GM21390 (cell line): Measurements from ENCODE around the gene PPP1R12C.
"Not testable (repeated sequence)": the region's sequence is repeated elsewhere in the genome, so short reads cannot be mapped to it uniquely, and the experiment has no call there.

ENCODE experiments used
- ATAC-seq: cut with Tn5 transposase; IDR thresholded peaks from one replicate; pipeline ENCODE4 v1.9.1; 2021; ENCODE audit not compliant: unreplicated experiment

PPP1R12C gene

DNA sequence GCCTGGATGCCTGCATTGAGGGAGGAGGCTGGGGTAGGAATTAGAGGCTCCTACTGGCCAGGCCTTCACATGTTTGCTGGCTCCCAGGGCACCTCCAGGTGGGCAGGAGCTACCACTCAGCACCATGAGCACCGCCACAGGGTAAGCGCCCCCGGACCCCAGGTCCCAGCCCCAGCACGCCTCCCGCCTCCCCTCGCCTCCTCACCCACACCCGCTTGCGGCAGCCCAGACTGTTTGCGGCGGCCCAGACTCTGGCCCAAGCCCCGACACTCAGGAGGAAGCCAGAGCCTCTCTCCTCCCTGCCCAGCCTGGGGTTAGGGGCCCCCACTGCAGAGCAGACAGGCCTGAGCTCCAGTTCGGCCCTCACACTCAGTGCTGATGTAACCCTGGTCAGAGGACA is 41.1 kb downstream of the PPP1R12C start:
- no peak for ATAC-seq

- ATAC-seq, result no peak
Observed at GRCh38 chr19:55075371-55075998, 42.0 kb downstream of the PPP1R12C start, which contains the start of gene EPS8L1. Gene EPS8L1, plus strand, starts transcription at chr19:55075869. Its CDS starts 576 bp downstream, at chr19:55076445.

GRCh38 chr19:55071913-55072312 is 45.5 kb downstream of the PPP1R12C start:
- ATAC-seq, result no peak

DNA sequence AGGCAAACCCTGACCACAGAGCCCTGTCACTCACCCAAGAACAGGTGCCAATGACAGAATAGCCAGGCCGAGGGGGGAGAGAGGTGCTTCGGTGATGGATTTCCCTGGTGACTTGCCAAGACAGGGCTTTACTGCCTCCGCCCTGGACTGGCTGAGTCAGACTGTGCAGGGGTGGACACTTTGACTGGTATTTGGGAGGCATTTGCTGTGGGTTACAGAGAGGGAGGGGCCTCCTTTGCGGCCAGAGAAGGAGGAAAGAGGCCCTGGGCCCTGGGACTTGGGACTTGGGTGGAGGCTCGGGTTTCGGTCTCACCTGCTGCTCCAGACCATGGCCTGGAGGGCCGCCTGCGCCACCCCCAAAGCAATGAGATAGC is 46.3 kb downstream of the PPP1R12C start:
- no peak for ATAC-seq

DNA sequence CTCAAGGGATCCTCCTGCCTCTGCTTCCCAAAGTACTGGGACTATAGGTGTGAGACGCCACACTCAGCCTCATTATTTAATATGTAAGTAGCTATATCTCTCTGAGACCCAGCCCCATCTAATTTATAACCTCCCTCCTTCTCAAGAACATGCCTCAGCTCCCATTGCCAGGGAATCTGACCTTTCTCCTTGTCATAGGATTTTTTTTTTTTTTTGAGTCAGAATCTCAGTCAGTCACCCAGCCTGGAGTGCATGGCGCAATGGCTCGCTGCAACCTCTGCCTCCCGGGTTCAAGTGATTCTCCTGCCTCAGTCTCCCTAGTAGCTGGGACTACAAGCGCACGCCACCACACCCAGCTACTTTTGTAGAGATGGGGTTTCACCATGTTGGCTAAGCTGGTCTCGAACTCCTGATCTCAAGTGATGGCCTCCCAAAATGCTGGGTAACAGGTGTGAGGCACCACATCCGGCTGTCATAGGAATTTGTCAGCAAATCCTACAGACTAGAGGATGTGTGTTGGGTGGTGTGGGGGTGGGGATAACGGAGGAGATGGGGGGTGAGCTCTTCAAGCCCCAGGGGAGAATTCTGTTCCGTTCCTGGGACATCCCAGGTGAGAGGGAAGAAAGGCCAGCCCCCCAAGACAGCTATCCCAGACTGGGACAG is 46.8 kb downstream of the PPP1R12C start:
- ATAC-seq, result no peak

GRCh38 chr19:55069865-55070197 is 47.6 kb downstream of the PPP1R12C start:
- no peak for ATAC-seq

GRCh38 chr19:55068950-55069864 is 48.2 kb downstream of the PPP1R12C start:
- no peak for ATAC-seq

- ATAC-seq, result no peak
Observed at GRCh38 chr19:55067869-55068268, 49.6 kb downstream of the PPP1R12C start.

DNA sequence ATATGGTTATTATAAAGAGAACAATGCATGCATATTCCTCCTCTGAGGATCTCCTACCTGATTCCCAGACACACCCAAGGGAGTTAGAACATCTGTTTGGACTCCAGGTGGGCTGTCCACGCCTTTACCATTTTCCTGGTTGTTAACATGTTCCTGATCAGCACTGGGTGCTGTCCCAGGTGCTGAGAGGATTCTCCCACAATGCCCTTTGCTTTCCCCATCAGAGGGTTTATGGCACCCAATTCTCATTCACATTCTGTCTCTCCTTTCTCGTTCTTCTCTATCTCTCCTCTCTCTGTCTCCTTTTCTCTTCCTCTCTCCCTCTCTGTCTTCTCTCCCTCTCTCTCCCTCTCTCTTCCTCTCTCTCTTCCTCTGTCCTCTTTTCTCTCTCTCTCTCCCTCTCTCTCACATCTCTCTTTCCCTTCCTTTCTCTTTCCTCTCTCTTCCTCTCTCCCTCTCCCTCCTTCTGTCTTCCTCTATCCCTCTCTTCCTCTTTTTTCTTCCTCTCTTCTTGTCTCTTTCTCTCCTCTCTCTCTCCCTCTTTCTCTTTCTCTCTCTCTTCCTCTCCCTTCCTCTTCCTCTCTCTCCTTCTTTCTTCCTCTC is 51.2 kb downstream of the PPP1R12C start:
- no peak for ATAC-seq

GRCh38 chr19:55065516-55065915 is 51.9 kb downstream of the PPP1R12C start:
- ATAC-seq, result not testable (repeated sequence)

- ATAC-seq, result no peak
Observed at GRCh38 chr19:55063492-55063843, 54.0 kb downstream of the PPP1R12C start.

DNA sequence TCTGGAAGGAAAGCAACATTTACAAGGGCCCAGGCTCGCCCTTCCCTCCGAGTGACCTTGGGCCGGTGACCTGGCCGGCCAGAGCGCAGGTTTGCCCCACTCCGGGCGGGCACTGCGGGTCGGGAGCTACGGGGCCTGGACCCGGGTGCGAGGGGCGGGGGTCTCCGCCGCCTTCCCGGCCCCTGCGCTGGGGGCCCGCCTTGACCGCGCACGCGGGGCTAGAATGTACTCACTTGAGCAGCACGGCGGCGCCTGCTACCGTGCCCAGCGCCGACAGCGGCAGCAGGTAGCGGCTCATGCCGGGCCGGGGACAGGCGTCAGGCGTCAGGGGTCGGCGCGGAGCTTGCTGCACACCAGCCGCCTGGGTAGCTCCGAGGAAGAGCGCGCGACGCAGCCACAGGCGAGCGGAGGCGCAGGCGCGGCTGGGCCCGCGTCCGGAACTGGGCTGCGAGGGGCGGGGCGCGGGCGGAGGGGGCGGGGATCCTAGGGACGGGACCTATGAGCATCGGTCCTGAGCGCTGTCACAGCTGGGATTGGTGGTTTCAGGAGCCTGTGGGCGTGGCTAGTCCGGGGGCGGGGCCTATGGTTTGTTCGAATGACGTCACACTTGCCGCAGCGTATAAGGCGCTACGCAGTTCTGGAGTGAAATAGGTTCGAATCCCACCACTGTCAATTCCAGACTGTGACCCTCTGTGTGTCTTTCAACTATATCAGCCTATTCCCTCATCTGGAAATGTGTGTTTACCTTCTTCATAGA is 54.5 kb downstream of the PPP1R12C start, which contains the start of gene RDH13:
Gene RDH13 (minus strand): TSS at position 414 of the 757 bp plus-strand sequence. CDS start 116 bp downstream, at position 298.
- peak; percentile 81 for ATAC-seq

- ATAC-seq, result not testable (repeated sequence)
Observed at GRCh38 chr19:55060287-55060686, 57.1 kb downstream of the PPP1R12C start.

DNA sequence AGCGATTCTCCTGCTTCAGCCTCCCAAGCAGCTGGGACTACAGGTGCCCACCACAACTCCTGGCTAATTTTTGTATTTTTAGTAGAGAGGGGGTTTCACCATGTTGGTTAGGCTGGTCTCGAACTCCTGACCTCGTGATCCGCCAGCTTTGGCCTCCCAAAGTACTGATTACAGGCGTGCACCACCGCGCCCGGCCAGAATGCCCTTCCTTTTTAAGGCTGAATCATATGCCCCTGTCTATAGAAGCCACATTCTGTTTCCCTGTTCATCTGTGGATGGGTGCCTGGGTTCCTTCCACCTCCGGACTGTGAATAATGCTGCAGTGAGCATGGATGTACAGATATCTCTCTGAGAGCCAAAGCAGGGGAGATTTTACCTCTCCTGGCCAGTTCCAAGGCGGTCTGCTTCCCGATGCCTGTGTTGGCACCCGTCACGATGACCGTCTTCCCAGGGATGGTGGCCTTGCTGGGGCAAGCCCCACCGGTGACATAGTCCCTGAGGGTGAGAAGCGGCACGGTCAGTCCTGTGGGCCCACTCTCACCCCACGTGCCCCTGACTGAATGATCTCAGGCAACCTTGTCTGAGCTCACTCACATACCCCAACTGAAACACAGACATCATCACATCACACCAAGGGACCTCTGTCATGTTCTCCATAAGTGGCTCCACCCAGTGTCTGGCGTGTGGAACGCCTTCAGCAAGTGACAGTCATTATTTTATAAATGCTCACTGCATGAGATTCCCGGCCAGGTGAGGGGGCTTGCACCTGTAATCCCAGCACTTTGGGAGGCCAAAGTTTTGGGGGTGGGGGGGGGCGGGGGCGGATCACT is 58.4 kb downstream of the PPP1R12C start:
- ATAC-seq, result no peak

GRCh38 chr19:55056827-55057226 is 60.6 kb downstream of the PPP1R12C start:
- ATAC-seq, result no peak

DNA sequence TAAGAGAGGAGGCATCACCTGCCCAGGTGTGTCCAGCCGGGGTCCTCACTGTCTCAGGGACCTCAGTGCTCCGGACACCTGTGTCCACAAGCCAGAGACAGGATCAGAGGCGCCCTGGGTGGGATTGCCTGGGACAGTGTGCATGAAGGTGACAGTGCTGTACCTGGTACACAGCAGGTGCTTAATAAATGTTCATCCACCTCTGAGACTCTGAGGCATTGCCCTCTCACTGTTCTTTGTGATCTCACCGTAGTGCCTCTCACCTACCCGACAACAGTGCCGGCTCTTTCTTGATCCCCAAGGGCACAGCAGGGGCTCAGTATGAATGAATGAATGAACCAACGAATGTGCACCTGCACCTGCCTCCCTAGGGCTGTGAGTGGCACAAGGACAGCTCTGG is 63.7 kb downstream of the PPP1R12C start:
- ATAC-seq, result no peak

DNA sequence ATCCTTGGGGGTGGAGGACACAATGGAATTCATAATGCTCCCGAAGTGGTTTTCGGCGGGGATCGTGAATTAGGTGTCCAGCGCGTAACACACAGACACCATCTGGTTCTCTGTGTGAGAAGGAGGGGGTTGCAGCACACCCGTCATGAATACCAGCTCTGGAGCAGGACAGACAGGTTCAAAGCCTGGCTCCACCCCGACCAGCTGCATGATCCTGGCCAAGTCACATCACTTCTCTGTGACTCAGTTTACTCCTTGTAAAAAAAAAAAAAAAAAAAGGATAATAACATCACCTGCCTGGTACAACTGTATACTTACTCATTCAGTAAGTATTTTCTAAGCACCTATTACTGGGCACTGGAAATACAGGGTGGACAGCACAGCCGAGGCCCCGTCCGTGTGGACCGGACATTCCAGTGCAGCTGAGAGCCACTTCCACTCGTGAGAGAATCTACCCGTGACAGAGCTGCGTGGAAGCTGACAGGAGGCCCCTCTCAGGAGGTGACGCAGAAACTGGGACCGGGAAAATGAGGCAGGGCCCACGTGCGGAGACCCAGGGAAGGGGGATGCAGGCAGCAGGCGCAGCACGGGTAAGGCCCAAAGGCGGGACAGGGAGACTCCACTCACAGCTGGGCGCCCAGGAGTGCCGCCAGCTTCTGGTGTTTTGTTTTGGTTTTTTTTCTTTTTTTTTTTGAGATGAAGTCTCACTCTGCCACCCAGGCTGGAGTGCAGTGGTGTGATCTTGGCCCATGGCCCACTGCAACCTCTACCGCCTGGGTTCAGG is 66.5 kb downstream of the PPP1R12C start:
- ATAC-seq, result no peak

GRCh38 chr19:55048446-55048845 is 69.0 kb downstream of the PPP1R12C start:
- no peak for ATAC-seq

- ATAC-seq, result no peak
Observed at GRCh38 chr19:55047951-55048350, 69.5 kb downstream of the PPP1R12C start.
